Activated T-cell treated with anti-CD3 and anti-CD28 coated beads, Interleukin-2, amount 50 U/mL, for 1 hour (primary cell): ENCODE data around the gene SEMA4F.
"Not testable (repeated sequence)": the region's sequence is repeated elsewhere in the genome, so short reads cannot be mapped to it uniquely, and the experiment has no call there.

Experiments used
- DNase-seq: peaks from one replicate; pipeline ENCODE4 v3.0.0-alpha.2; 2020

The SEMA4F gene, protein sequence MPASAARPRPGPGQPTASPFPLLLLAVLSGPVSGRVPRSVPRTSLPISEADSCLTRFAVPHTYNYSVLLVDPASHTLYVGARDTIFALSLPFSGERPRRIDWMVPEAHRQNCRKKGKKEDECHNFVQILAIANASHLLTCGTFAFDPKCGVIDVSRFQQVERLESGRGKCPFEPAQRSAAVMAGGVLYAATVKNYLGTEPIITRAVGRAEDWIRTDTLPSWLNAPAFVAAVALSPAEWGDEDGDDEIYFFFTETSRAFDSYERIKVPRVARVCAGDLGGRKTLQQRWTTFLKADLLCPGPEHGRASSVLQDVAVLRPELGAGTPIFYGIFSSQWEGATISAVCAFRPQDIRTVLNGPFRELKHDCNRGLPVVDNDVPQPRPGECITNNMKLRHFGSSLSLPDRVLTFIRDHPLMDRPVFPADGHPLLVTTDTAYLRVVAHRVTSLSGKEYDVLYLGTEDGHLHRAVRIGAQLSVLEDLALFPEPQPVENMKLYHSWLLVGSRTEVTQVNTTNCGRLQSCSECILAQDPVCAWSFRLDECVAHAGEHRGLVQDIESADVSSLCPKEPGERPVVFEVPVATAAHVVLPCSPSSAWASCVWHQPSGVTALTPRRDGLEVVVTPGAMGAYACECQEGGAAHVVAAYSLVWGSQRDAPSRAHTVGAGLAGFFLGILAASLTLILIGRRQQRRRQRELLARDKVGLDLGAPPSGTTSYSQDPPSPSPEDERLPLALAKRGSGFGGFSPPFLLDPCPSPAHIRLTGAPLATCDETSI

DNA sequence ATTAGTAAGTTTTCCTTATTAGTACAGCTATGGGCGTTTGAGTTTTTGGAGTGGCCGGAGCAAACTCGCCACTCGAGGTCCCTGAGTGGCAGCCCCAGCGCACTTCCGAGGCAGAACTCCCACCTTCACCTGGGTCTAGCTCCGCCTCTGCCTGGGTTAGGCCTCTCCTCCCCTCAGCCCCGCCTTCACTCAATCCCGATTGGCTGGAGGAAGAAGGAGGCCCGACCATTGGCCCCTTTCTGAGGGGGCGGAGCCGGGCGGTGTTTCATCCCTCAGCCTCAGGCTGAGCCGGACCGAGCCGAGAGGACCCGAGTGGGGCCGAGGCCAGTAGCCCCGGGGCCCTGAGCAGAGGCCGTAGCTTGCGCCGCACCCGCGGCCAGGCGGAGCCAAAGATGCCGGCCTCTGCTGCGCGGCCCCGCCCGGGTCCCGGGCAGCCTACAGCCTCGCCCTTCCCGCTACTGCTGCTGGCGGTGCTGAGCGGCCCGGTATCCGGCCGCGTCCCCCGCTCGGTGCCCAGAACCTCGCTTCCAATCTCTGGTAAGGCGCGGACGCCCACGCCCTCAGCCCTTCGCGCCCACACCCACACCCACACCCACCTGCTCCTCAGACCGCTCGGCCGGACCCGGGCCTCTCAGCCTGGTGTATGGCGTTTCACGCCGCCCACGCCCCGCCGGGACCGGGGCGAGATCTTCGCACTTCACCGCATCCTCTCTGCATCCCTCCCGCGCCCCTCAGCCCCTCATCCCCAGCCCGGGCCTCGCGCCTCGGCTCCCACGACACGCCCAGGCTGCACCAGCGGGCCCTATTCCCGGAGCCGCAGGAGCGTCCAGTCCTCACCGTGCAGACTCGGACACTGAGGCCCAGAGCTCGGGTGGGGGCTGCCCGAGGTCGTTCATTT lies at the start of gene SEMA4F:
Gene SEMA4F, plus strand, starts transcription at position 263 of the 898 bp plus-strand sequence. Its CDS starts 130 bp downstream, at position 393.
- peak; percentile 94 for DNase-seq

GRCh38 chr2:74606927-74607326 lies 47.1 kb upstream of the SEMA4F start:
- DNase-seq, result no peak

GRCh38 chr2:74617122-74617521 lies 36.9 kb upstream of the SEMA4F start:
- DNase-seq, result no peak

- no peak for DNase-seq
These were observed 35.5 kb upstream of the SEMA4F start for GRCh38 chr2:74618410-74619083.

- no peak for DNase-seq
These were observed 34.3 kb upstream of the SEMA4F start for GRCh38 chr2:74619651-74620297.

DNA sequence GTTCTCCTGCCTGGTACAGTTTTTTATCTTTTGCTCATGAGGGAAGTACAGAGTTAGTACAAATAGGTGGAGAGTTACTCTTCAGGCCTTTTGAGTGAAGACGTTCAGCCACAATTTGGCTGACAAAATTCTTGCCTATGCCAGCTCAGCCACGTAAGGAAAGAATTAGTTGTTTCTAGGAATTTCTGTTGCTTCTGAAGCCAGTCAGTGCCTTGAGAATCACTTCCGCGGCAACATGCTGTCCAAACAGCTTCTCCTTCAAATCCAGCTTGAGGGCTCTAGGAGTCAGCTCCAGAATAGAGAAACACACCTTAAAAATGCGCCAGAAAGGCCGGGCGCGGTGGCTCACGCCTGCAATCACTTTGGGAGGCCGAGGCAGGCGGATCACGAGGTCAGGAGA lies 33.4 kb upstream of the SEMA4F start:
- DNase-seq, result no peak

DNA sequence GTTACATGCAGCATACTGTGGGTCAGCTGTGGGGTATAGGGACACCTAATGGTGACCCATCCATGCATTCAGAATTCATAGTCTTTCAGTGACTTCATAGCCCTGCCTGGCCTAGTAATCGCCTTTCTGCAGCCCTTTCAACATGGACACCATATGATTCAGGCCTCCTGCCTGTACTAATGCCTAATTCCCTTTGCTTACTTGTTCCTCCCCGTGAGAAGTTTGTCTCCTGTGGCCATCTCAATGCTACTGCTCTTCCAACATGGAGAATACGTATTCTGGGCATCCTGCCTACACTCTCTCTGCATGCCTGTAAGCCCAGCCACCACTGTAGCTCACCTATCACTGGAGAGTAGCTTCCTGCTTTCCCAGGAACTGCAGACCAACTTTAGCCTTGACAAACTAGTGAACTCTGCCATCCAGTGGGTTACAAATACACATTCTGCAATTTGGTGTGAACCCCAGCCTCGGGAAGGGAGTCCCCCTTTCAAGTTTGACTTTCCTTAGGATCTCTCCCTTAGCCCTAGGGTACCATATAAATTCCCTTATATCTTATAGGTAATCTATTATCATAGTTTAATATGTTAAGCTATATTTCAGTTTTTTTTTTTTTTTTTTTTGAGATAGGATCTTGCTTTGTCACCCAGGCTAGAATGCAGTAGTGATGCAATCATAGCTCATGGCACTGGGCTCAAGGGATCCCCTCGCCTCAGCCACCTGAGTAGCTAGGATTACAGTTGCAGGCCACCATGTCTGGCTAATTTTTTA lies 28.2 kb upstream of the SEMA4F start:
- no peak for DNase-seq

DNA sequence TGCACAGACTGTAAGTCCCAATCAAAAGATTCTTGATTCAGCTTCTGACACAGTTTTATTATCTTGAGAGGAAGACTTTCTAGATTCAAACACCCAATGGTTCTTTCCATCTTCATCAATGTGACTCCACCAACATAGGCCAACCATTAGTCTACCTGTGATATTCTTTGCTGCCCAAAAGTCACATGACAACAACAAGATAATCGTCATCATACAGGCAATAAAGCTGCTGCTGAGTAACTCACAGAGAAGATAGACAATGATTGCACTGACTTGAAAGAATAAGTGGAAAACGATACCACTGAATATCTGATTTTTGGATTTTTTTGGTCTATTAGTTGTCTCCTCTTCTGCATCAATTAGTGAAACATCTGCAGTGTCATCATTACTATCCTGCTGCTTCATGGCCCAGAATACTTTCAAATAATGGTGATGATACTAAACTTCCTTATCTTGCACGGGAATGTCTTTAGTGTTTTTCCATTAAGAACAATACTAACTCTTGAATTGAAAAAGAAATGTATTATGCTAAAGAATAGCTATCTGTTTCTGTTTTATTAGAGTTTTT lies 25.4 kb upstream of the SEMA4F start:
- no peak for DNase-seq

- DNase-seq, result not testable (repeated sequence)
These were observed 23.6 kb upstream of the SEMA4F start for GRCh38 chr2:74630454-74630853.

DNA sequence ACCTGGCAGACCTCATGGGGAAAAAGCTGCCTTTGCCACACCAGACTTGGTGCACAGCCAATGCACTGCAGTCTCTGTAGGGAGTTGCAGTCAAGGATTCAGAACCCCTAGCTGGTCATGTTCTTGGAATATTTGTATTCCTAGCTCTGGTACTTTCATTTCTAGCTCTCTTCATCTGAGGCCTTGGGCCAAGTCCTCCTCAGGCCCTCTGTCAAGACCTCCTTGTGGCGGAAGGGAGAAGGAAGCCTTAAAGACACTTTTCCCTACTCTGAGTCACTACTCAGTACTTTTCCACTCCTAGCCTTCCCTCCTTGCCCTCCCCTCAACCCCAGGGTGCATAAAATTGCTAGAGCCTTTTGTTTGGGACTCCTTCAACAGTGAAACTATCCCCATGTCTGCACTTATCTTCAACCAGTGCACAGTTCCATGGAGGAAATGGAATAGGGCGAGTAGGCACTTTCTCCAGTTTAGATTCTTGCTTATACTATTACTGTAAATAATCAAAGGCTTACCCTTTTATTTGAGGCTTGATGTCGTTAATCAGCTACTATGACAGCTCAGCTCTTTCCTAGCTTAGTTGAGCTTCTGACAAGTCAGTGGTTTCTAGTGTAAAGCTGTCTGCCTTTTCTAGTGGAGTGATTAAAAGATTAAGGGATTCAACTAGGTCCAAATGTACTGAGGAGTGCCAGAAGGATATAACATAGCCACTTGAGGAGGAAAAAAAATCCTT lies 21.7 kb upstream of the SEMA4F start:
- no peak for DNase-seq

DNA sequence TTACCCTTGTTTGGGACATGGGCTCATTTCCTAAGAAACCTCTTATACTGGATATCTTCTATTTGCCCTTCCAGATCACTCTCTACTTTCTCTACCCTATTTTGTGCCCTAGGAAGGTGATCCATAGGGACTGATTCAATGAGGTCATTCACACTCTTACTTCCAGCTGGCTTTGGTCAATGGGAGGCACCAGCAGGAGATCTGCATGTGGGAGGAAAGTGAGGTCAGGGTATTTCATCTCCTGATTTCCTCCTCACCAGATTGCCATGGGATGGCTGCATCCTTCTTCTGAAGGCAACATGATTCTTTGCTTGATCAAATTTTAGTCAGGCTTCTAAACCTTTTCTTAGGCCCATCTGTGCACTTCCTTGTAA lies 21.1 kb upstream of the SEMA4F start:
- DNase-seq, result no peak

DNA sequence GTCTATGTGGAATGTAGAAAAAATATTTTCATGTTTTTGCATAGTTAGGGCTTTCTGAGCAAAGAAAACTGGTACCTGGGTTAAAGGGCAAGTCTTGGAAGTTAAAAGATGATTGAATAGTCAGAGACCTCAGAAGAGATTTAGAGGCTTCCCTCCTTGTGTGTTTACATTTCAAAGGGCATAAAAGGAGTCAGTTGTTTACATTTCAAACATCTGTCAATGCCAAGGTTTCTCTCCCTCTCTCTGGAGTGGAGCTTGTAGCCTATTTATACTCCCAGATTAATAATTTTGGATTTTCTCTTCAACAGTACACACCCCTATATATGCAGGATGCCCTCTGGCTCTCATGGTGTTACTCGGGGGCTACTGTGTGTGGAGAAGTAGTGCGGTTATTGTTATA lies 14.5 kb upstream of the SEMA4F start:
- DNase-seq, result no peak

DNA sequence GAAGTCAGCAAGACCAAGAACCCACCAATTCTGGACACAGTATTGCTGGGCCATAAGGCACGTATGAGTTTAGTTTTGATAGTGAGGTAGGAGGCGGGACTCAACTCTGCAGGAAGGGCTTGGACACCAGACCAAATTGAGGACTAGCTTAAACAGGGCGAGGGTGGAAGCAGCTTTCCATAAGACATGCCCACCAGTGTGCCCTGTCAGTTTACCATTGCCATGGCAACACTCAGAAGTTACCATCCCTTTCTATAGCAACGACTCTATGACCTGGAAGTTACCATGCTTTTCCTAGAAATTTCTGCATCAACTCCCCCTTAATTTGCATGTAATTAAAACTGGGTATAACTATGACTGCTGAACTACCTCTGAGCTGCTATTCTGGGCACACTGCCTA lies 8.7 kb upstream of the SEMA4F start:
- no peak for DNase-seq

DNA sequence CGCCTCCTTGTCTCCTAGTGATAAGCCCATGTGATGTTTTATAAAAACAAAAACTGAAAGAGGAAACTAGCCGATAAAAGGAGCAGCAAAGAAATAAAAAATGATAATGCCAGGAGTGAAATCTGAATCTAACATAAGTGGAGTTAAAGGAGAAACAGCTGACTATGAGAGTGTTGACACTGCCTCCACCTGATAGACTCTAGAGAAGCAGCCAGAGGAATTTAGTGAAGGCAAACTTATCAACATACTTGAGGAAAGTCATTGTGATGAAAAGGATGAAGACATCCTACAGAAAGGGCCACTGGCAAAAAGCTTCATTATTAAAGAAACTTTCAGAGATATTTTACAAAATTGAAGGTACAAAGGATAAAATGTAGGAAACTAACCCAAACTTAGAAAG lies 7.8 kb upstream of the SEMA4F start:
- no peak for DNase-seq

DNA sequence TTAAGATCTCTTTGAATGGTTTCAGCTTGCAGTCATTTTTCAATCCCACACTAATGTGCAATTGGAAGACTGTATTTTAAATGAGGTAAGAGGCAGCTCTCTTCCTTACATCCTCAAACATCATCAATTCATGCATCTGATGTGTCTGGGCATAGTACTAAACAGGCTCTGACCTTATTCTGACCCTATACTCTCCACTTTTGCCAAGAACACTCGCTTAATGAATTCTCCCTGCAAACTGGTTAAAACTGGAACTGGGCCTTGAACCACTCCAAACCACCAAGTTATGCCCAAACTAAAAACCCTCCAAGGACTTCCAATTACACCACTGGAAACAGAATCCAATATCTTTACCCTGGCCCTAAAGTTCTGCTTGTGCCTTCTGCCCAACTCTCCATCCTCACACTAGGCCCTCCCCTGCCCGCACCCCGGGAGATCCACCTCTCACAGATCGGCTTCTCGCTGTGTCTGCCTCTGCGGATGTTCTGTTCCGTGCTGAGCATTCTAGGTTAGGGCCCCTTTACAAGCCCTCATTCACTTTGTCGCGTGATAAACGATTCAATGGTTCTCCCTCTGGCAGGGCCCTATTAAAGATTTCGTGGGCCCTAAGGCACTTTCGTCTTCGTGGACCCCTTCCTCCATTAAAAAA lies 7.1 kb upstream of the SEMA4F start:
- no peak for DNase-seq

DNA sequence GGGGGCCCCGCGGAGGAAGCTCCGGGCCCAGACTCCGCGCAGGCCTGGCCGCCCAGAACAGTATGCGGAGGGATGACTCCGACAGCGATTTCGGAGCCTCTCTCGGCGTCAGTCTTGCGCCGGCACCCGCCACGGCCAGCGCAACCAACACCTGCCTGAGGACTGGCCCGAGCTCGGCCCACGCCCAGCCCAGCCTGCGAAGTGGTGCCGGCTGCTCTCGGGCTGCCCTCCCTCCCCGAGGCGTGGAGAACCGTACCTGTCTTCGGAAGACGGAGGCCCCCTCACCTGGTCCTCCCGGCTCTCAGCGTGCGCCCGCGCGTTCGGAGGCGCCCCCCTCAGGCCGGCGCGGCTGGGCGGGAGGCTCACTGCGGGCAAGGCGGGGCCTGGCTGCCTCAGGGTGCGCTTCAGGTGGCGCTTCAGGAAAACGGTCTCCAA lies 6.0 kb upstream of the SEMA4F start, which contains the start of gene M1AP:
Gene M1AP, minus strand, starts transcription at position 322 of the 435 bp plus-strand sequence. CDS start 8,055 bp downstream, outside the sequence.
- peak; percentile 32 for DNase-seq

- DNase-seq, result no peak
These were observed 460 bp upstream of the SEMA4F start for GRCh38 chr2:74653589-74653984.

DNA sequence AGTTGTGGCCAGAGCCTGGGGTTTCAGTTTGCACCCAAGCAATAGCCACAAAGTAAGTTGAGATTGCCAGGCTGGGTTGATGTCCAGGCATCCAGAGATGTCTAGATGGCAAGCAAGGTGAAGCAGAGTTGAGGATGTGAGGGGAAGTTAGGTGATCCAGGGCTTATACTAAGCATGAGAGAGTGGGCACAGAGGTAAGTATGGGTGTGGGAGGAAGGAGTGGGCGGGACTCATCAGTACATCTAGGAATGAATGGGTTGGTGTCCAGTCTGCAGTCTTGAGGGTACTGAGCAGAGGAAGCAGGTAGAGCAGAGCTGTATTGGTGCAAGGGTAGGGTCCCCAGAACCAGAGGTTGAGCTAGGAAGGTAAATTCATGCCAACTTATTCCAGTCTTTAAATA lies 1.5 kb downstream of the SEMA4F start:
- DNase-seq, result no peak

DNA sequence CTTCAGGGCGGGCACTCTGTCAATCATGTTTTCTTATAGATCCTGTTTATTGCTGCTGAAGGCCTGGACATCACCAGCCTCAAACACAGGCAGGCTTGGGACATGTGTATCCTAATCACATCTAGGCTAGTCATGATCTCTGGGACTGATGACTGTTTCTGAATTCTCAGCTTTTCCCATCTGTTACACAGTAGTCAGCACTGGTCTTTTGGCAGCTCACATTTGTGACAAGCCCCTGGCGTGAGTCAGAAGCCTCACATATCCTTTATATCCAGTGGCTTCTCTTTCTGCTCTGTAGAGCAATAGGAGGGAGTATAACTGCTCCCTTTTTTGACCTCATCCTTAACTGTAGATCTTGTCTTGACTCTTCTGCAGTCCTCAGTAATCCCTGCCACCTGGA lies 4.5 kb downstream of the SEMA4F start:
- DNase-seq, result no peak
